ENCODE results near the gene NUP214. TPM values are rescaled to one million over a fixed set of nuclear protein-coding genes. Genes with fewer than 3 reads are reported as not detected.

Gene NUP214
- total and polyA plus RNA-seq, 2 of the 8 experiments (the other 6 are each of a cell fraction or from before 2014, with no cell fraction given), result 28.6 to 50.2 TPM

GRCh38 chr9:131122158-131122557, 3.2 kb upstream of the NUP214 start (continued):
- TF ChIP-seq CHD7 (IDR thresholded peaks at IDR 0.05; ENCODE audit: insufficient replicate concordance, low read length) (no peak), SRF (IDR thresholded peaks at IDR 0.05; ENCODE audit: low read depth, low read length) (no peak), POLR2A (IDR thresholded peaks at IDR 0.05; ENCODE audit: control extremely low read depth in 1 of 2, low read depth in 2 of 2, low read length in 2 of 2) (no peak), SP4 (IDR thresholded peaks at IDR 0.05; ENCODE audit: low read length) (no peak), TEAD4 (IDR thresholded peaks at IDR 0.05; ENCODE audit: low read depth, low read length) (no peak), RXRA (IDR thresholded peaks at IDR 0.05; ENCODE audit: insufficient read depth, low read depth, low read length) (no peak), EP300 (IDR thresholded peaks at IDR 0.05; ENCODE audit: borderline replicate concordance in 1 of 2, low read depth in 2 of 2, low read length in 2 of 2) (no peak), BACH1 (IDR thresholded peaks at IDR 0.05; ENCODE audit: low read length) (no peak), BRCA1 (IDR thresholded peaks at IDR 0.05; ENCODE audit: low read depth, low read length) (no peak), CBX8 (IDR thresholded peaks at IDR 0.05; ENCODE audit: borderline replicate concordance, low read depth, low read length) (no peak)

Measured in H1 (cell line).